ENCODE results near the gene D2HGDH. TPM values are rescaled to one million over a fixed set of nuclear protein-coding genes. Genes with fewer than 3 reads are reported as not detected.

The D2HGDH gene
- total and polyA plus RNA-seq, 9 of the 15 experiments (the other 6 are each of a cell fraction or from before 2014, with no cell fraction given): 0.39 to 30.8 (median 10.3) TPM

GRCh38 chr2:241706537-241706936 is 27.9 kb upstream of the D2HGDH start:
- in situ Hi-C loops (cut with MboI): no loop called here
- CTCF ChIA-PET (ENCODE audit: low intra/inter-chr PET ratio): no interaction called here
- Histone ChIP-seq H3K4me1 (replicated peaks in 1 of 2; ENCODE audit: control insufficient read depth in 2 of 2, insufficient read depth in 2 of 2, low read length in 2 of 2) (peaks cover 3 to 12% of the 10 kb centered on the region in 2 experiments; a peak in 3 of 5 replicates), H3K36me3 (ENCODE audit: control insufficient read depth, insufficient read depth, low read length) (peaks cover 65% of the 10 kb centered on the region), H3K4me2 (ENCODE audit: insufficient read depth, low read length) (no peak overlapping the region), H3K79me2 (ENCODE audit: control insufficient read depth, insufficient read depth, low read length) (peaks cover 23% of the 10 kb centered on the region), H4K20me1 (replicated peaks; ENCODE audit: control insufficient read depth, insufficient read depth, low read length) (no peaks in the 10 kb centered on the region), H3K9ac (ENCODE audit: insufficient read depth in 1 of 2, low read depth in 2 of 2, low read length in 2 of 2) (no peak overlapping the region), H2AFZ (ENCODE audit: low read depth, low read length) (no peak overlapping the region), H3K4me3 (no peak overlapping the region), H3K27me3 (ENCODE audit: control insufficient read depth in 2 of 2, insufficient read depth in 2 of 2, low read length in 2 of 2) (no peaks in the 10 kb centered on the region), H3K27ac (ENCODE audit: extremely low read depth, low read depth, low read length) (no peak overlapping the region), H3K9me1 (ENCODE audit: control insufficient read depth, insufficient read depth, low read length) (no peaks in the 10 kb centered on the region), H3K9me3 (replicated peaks; ENCODE audit: control insufficient read depth, insufficient read depth, low read depth, low read length) (peaks cover 4% of the 10 kb centered on the region)
- intact Hi-C loops (cut with micrococcal nuclease): no loop called here
- BruUV-seq (replicated peaks): no TSS peak
- 100% methylated on average over 2 of the region's 6 CpGs for WGBS (ENCODE audit: insufficient coverage, low coverage, missing lambda C conversion rate)
- no peak for ATAC-seq
- POLR2A ChIA-PET: interaction anchor here (0.9 to 1.4 kb wide), 2 partner anchors 8 to 128 kb away, joined by 3 to 6 read pairs; no protein-coding TSS in a partner anchor
- DNase-seq (ENCODE audit: extremely low read depth in 1 of 4, low spot score in 3 of 4): no peak
- FAIRE-seq: no peak
- no peak for TF ChIP-seq BRD9 (IDR thresholded peaks at IDR 0.05; ENCODE audit: low read depth, partially characterized antibody)
- TF ChIP-seq MEF2A (IDR thresholded peaks at IDR 0.05; ENCODE audit: control insufficient read depth, low read depth, low read length): no peak
- 0 out of 2 replicates have a peak, but pooled peaks have one; percentile 49 for TF ChIP-seq TRIM28 (IDR thresholded peaks at IDR 0.05)
- no peak for TF ChIP-seq IRF9 (tag; IDR thresholded peaks at IDR 0.05)
- no peak for TF ChIP-seq NFE2 (IDR thresholded peaks at IDR 0.05; ENCODE audit: low read depth)
- no peak for TF ChIP-seq ARID4B (CRISPR knock-in tag; IDR thresholded peaks at IDR 0.05)
- no peak for TF ChIP-seq FOXP1 (CRISPR knock-in tag; IDR thresholded peaks at IDR 0.05)
- TF ChIP-seq CBX1 (IDR thresholded peaks at IDR 0.05; ENCODE audit: low read depth): no peak
- TF ChIP-seq SREBF2 (CRISPR knock-in tag; IDR thresholded peaks at IDR 0.05): no peak
- no peak for TF ChIP-seq NR4A1 (CRISPR knock-in tag; IDR thresholded peaks at IDR 0.05)
- TF ChIP-seq NR4A1 (tag; IDR thresholded peaks at IDR 0.05): no peak
- no peak for TF ChIP-seq ZNF133 (CRISPR knock-in tag; IDR thresholded peaks at IDR 0.05)
- TF ChIP-seq TRIM24 (IDR thresholded peaks at IDR 0.05): 0 out of 4 replicates have a peak, but pooled peaks of 1 of the 2 experiments have one; percentile 24
- TF ChIP-seq KLF10 (CRISPR knock-in tag; IDR thresholded peaks at IDR 0.05): no peak
- no peak for TF ChIP-seq SAFB2 (IDR thresholded peaks at IDR 0.05; ENCODE audit: borderline replicate concordance, low read depth, low read length, severe bottlenecking)
- no peak for TF ChIP-seq ZNF324 (CRISPR knock-in tag; IDR thresholded peaks at IDR 0.05)
- no peak for TF ChIP-seq ZFP36 (IDR thresholded peaks at IDR 0.05; ENCODE audit: low read depth, low read length, partially characterized antibody)
- TF ChIP-seq E2F4 (CRISPR knock-in tag; IDR thresholded peaks at IDR 0.05; ENCODE audit: low read depth): no peak
- TF ChIP-seq ARID2 (IDR thresholded peaks at IDR 0.05): no peak
